Measurements from ENCODE around the gene GTF2F2. TPM values are rescaled to one million over a fixed set of nuclear protein-coding genes. Genes with fewer than 3 reads are reported as not detected.

Gene GTF2F2
- total RNA-seq, 3 donors from 2014 or later (not counting 1 experiment from before 2014, with no cell fraction given), result 13.6 to 16.4 (median 15.7) TPM

- no peak overlapping the region for H3K4me3 Mint-ChIP-seq
- Histone ChIP-seq H3K27me3 (ENCODE audit: control insufficient read depth, insufficient read depth, low read length) (no peaks in the 10 kb centered on the region), H3K36me3 (ENCODE audit: control insufficient read depth, insufficient read depth, low read length) (peaks cover 7% of the 10 kb centered on the region), H3K4me1 (ENCODE audit: control insufficient read depth, insufficient read depth, low read length) (no peaks in the 10 kb centered on the region), H3K4me3 (ENCODE audit: low read length) (no peak overlapping the region), H3K27ac (ENCODE audit: low read length) (no peak overlapping the region), H3K9me3 (ENCODE audit: control insufficient read depth, insufficient read depth, low read length) (no peaks in the 10 kb centered on the region)
- intact Hi-C loops (cut with micrococcal nuclease), result no loop called here
- ATAC-seq (no peak), DNase-seq (no peak)
- no peaks in the 10 kb centered on the region for H3K36me3 Mint-ChIP-seq
- H3K27me3 Mint-ChIP-seq (ENCODE audit: low read depth in 2 of 2), result no peaks in the 10 kb centered on the region
- no peaks in the 10 kb centered on the region for H3K9me3 Mint-ChIP-seq
- TF ChIP-seq CTCF (IDR thresholded peaks at IDR 0.05), result no peak
- 100% methylated on average over 1 of the region's 1 CpG for whole genome bisulfite sequencing (ENCODE audit: insufficient coverage)
- H3K27ac Mint-ChIP-seq, result no peak overlapping the region
- H3K4me1 Mint-ChIP-seq, result peaks cover 32 to 35% of the 10 kb centered on the region in 2 donors
Measured at GRCh38 chr13:45141369-45141768, 21.1 kb downstream of the GTF2F2 start.

GRCh38 chr13:45142440-45143345 lies 22.4 kb downstream of the GTF2F2 start:
- 92% methylated on average over 4 of the region's 4 CpGs for WGBS (ENCODE audit: insufficient coverage)
- Histone ChIP-seq H3K36me3 (ENCODE audit: control insufficient read depth, insufficient read depth, low read length) (peaks cover 7% of the 10 kb centered on the region), H3K27ac (ENCODE audit: low read length) (no peak overlapping the region), H3K27me3 (ENCODE audit: control insufficient read depth, insufficient read depth, low read length) (no peaks in the 10 kb centered on the region), H3K4me3 (ENCODE audit: low read length) (no peak overlapping the region), H3K9me3 (ENCODE audit: control insufficient read depth, insufficient read depth, low read length) (no peaks in the 10 kb centered on the region), H3K4me1 (ENCODE audit: control insufficient read depth, insufficient read depth, low read length) (no peaks in the 10 kb centered on the region)
- DNase-seq (no peak), ATAC-seq (no peak)
- H3K27me3 Mint-ChIP-seq (ENCODE audit: low read depth in 2 of 2), result no peaks in the 10 kb centered on the region
- peaks cover 41 to 45% of the 10 kb centered on the region in 2 donors for H3K4me1 Mint-ChIP-seq
- peak overlapping the region in 1 of 2 donors; percentile 39 for H3K27ac Mint-ChIP-seq
- no peak overlapping the region for H3K4me3 Mint-ChIP-seq
- intact Hi-C loops (cut with micrococcal nuclease), result no loop called here
- H3K36me3 Mint-ChIP-seq, result no peaks in the 10 kb centered on the region
- no peaks in the 10 kb centered on the region for H3K9me3 Mint-ChIP-seq
- no peak for TF ChIP-seq CTCF (IDR thresholded peaks at IDR 0.05)

GRCh38 chr13:45143346-45143751 lies 23.0 kb downstream of the GTF2F2 start:
- H3K36me3 ChIP-seq (ENCODE audit: control insufficient read depth, insufficient read depth, low read length), result peaks cover 7% of the 10 kb centered on the region
- H3K27ac ChIP-seq (ENCODE audit: low read length), result no peak overlapping the region
- no peak for TF ChIP-seq CTCF (IDR thresholded peaks at IDR 0.05)
- intact Hi-C loops (cut with micrococcal nuclease), result no loop called here
- Mint-ChIP-seq H3K27ac (peak overlapping the region in 1 of 2 donors; percentile 39), H3K36me3 (no peaks in the 10 kb centered on the region), H3K4me1 (peaks cover 42 to 47% of the 10 kb centered on the region in 2 donors), H3K4me3 (no peak overlapping the region), H3K9me3 (no peaks in the 10 kb centered on the region), H3K27me3 (ENCODE audit: low read depth in 2 of 2) (no peaks in the 10 kb centered on the region)
- H3K4me1 ChIP-seq (ENCODE audit: control insufficient read depth, insufficient read depth, low read length), result no peaks in the 10 kb centered on the region
- DNase-seq, result no peak
- no peak for ATAC-seq
- H3K27me3 ChIP-seq (ENCODE audit: control insufficient read depth, insufficient read depth, low read length), result no peaks in the 10 kb centered on the region
- WGBS (ENCODE audit: insufficient coverage), result 96% methylated on average over 4 of the region's 7 CpGs
- no peaks in the 10 kb centered on the region for H3K9me3 ChIP-seq (ENCODE audit: control insufficient read depth, insufficient read depth, low read length)
- no peak overlapping the region for H3K4me3 ChIP-seq (ENCODE audit: low read length)
